ENCODE measurements around the gene CTBP2. TPM values are rescaled to one million over a fixed set of nuclear protein-coding genes. Genes with fewer than 3 reads are reported as not detected.

CTBP2 gene
- total and polyA plus RNA-seq, 4 donors: 3.4 to 59.2 (median 5.5) TPM

GRCh38 chr10:125094806-125095205, 65.6 kb downstream of the CTBP2 start (continued):
- TF ChIP-seq SP1 (IDR thresholded peaks at IDR 0.05): no peak
- no peak for TF ChIP-seq FOXA2 (IDR thresholded peaks at IDR 0.05)
- TF ChIP-seq HNF4G (IDR thresholded peaks at IDR 0.05): no peak
- no peak for TF ChIP-seq YY1 (IDR thresholded peaks at IDR 0.05)

- Histone ChIP-seq H3K27ac (ENCODE audit: low read depth in 1 of 2, low read length in 2 of 2) (no peak overlapping the region), H3K36me3 (ENCODE audit: control insufficient read depth in 4 of 4, insufficient read depth in 3 of 4, low read depth in 1 of 4, low read length in 3 of 4) (no peaks in the 10 kb centered on the region), H3K27me3 (ENCODE audit: control insufficient read depth in 4 of 4, insufficient read depth in 4 of 4, low read length in 3 of 4) (no peaks in the 10 kb centered on the region), H3K4me3 (ENCODE audit: low read depth in 1 of 3, low read length in 3 of 3) (no peak overlapping the region), H3K9ac (ENCODE audit: low read depth in 1 of 2, low read length in 2 of 2) (no peak overlapping the region), H3K9me3 (ENCODE audit: control insufficient read depth in 4 of 4, low read length in 3 of 4) (no peaks in the 10 kb centered on the region), H3K4me1 (ENCODE audit: control insufficient read depth in 4 of 4, insufficient read depth in 4 of 4, low read length in 3 of 4) (no peaks in the 10 kb centered on the region)
- no peak for DNase-seq (ENCODE audit: low spot score)
- no peak for TF ChIP-seq FOXA1 (IDR thresholded peaks at IDR 0.05)
- TF ChIP-seq, protein P1, sequence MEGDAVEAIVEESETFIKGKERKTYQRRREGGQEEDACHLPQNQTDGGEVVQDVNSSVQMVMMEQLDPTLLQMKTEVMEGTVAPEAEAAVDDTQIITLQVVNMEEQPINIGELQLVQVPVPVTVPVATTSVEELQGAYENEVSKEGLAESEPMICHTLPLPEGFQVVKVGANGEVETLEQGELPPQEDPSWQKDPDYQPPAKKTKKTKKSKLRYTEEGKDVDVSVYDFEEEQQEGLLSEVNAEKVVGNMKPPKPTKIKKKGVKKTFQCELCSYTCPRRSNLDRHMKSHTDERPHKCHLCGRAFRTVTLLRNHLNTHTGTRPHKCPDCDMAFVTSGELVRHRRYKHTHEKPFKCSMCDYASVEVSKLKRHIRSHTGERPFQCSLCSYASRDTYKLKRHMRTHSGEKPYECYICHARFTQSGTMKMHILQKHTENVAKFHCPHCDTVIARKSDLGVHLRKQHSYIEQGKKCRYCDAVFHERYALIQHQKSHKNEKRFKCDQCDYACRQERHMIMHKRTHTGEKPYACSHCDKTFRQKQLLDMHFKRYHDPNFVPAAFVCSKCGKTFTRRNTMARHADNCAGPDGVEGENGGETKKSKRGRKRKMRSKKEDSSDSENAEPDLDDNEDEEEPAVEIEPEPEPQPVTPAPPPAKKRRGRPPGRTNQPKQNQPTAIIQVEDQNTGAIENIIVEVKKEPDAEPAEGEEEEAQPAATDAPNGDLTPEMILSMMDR (IDR thresholded peaks at IDR 0.05; ENCODE audit: low read depth, low read length, missing input control): no peak
- no peak for TF ChIP-seq HNF4A (conservative IDR thresholded peaks at IDR 0.05)
- no peak for TF ChIP-seq RXRA (IDR thresholded peaks at IDR 0.05)
- TF ChIP-seq ATF3 (IDR thresholded peaks at IDR 0.05): no peak
- TF ChIP-seq, protein P2, sequence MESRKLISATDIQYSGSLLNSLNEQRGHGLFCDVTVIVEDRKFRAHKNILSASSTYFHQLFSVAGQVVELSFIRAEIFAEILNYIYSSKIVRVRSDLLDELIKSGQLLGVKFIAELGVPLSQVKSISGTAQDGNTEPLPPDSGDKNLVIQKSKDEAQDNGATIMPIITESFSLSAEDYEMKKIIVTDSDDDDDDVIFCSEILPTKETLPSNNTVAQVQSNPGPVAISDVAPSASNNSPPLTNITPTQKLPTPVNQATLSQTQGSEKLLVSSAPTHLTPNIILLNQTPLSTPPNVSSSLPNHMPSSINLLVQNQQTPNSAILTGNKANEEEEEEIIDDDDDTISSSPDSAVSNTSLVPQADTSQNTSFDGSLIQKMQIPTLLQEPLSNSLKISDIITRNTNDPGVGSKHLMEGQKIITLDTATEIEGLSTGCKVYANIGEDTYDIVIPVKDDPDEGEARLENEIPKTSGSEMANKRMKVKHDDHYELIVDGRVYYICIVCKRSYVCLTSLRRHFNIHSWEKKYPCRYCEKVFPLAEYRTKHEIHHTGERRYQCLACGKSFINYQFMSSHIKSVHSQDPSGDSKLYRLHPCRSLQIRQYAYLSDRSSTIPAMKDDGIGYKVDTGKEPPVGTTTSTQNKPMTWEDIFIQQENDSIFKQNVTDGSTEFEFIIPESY (IDR thresholded peaks at IDR 0.05): no peak
- no peak for TF ChIP-seq TAF1 (conservative IDR thresholded peaks at IDR 0.05)
- TF ChIP-seq EGR1 (IDR thresholded peaks at IDR 0.05; ENCODE audit: low read depth in 2 of 2): no peak
- TF ChIP-seq, protein P3, sequence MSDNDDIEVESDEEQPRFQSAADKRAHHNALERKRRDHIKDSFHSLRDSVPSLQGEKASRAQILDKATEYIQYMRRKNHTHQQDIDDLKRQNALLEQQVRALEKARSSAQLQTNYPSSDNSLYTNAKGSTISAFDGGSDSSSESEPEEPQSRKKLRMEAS (IDR thresholded peaks at IDR 0.05): no peak
- no peak for TF ChIP-seq GABPA (IDR thresholded peaks at IDR 0.05 in 1 of 2, conservative IDR thresholded peaks at IDR 0.05 in 1 of 2)
- 89% methylated on average over 21 of the region's 21 CpGs for WGBS
Measured at GRCh38 chr10:125093974-125094705, 66.2 kb downstream of the CTBP2 start.

GRCh38 chr10:125093199-125093973, 67.0 kb downstream of the CTBP2 start:
- Histone ChIP-seq H3K36me3 (ENCODE audit: control insufficient read depth in 4 of 4, insufficient read depth in 3 of 4, low read depth in 1 of 4, low read length in 3 of 4) (no peaks in the 10 kb centered on the region), H3K27ac (ENCODE audit: low read depth in 1 of 2, low read length in 2 of 2) (no peak overlapping the region), H3K27me3 (ENCODE audit: control insufficient read depth in 4 of 4, insufficient read depth in 4 of 4, low read length in 3 of 4) (no peaks in the 10 kb centered on the region), H3K9me3 (ENCODE audit: control insufficient read depth in 4 of 4, low read length in 3 of 4) (no peaks in the 10 kb centered on the region), H3K4me1 (ENCODE audit: control insufficient read depth in 4 of 4, insufficient read depth in 4 of 4, low read length in 3 of 4) (no peaks in the 10 kb centered on the region), H3K4me3 (ENCODE audit: low read depth in 1 of 3, low read length in 3 of 3) (no peak overlapping the region), H3K9ac (ENCODE audit: low read depth in 1 of 2, low read length in 2 of 2) (no peak overlapping the region)
- TF ChIP-seq NR2F2 (IDR thresholded peaks at IDR 0.05): peak; percentile 15
- TF ChIP-seq JUND (IDR thresholded peaks at IDR 0.05): no peak
- TF ChIP-seq, protein P1 (IDR thresholded peaks at IDR 0.05; ENCODE audit: low read depth, low read length, missing input control): no peak
- WGBS: 74% methylated on average over 17 of the region's 17 CpGs
- DNase-seq (ENCODE audit: low spot score): no peak
